AG08396 (cell line): ENCODE measurements around the gene FAM90A26.
A peak's percentile ranks its signal among the peaks of the same experiment; 100 is the strongest.
"Not testable (repeated sequence)": the region's sequence is repeated elsewhere in the genome, so short reads cannot be mapped to it uniquely, and the experiment has no call there.

Source experiments
- DNase-seq: peaks from one replicate; pipeline ENCODE4 v3.0.0; 2012; ENCODE audit warnings: low spot score, mixed read lengths

The FAM90A26 gene, protein sequence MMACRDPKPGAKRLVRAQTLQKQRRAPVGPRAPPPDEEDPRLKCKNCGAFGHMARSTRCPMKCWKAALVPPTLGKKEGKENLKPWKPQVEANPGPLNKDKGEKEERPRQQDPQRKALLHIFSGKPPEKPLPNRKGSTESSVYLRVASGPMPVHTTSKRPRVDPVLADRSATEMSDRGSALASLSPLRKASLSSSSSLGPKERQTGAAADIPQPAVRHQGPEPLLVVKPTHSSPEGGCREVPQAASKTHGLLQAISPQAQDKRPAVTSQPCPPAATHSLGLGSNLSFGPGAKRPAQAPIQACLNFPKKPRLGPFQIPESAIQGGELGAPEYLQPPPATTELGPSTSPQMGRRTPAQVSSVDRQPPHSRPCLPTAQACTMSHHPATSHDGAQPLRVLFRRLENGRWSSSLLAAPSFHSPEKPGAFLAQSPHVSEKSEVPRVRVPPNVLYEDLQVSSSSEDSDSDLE

GRCh38 chr4:9169791-9170459 is at the start of gene FAM90A26:
Gene FAM90A26, plus strand, starts transcription at chr4:9170409. Its CDS starts 2,764 bp downstream, at chr4:9173173.
- DNase-seq, result not testable (repeated sequence)

- DNase-seq, result not testable (repeated sequence)
Observed at GRCh38 chr4:9122711-9123110, 47.5 kb upstream of the FAM90A26 start.

DNA sequence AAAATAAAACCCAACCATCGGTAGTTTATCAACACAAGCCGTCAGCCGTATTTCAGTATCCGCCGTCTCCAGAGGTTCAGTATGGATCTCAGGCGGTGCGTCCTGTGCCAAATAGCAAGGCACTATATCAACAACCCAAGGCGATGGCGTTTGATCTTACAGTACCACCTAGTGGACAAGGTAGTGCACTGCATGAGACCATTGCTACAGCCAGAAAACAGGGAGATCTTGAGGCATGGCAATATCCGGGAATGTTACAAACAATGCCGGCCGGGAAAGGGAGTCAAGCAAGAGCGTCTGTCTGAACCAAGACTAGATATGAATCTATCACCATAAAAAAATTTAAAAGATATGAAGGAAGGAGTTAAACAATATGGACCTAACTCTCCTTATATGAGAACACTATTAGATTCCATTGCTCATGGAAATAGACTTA is 46.6 kb upstream of the FAM90A26 start:
- not testable (repeated sequence) for DNase-seq

- not testable (repeated sequence) for DNase-seq
Observed at GRCh38 chr4:9125601-9126161, 44.5 kb upstream of the FAM90A26 start.

- DNase-seq, result not testable (repeated sequence)
Observed at GRCh38 chr4:9131420-9131819, 38.8 kb upstream of the FAM90A26 start.

GRCh38 chr4:9132849-9133248 is 37.4 kb upstream of the FAM90A26 start:
- DNase-seq, result not testable (repeated sequence)

DNA sequence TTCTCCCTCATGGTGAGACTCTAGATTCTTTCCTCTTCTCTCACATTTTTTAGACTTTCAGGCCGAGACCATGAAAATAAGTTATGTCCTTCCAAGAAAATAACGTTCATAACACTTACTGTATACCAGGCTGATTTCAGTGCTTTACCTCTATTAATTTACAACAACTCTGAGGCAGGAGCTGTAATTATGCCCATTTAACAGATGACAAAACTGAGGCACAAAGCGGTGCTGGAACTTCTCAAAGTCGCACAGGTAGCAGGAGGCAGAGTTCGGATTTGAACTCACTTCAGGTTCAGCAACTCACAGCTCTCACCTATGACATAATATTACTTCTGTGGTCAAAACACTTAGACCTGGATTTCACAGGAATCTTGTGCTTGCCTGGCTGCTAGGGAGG is 36.2 kb upstream of the FAM90A26 start:
- not testable (repeated sequence) for DNase-seq

DNA sequence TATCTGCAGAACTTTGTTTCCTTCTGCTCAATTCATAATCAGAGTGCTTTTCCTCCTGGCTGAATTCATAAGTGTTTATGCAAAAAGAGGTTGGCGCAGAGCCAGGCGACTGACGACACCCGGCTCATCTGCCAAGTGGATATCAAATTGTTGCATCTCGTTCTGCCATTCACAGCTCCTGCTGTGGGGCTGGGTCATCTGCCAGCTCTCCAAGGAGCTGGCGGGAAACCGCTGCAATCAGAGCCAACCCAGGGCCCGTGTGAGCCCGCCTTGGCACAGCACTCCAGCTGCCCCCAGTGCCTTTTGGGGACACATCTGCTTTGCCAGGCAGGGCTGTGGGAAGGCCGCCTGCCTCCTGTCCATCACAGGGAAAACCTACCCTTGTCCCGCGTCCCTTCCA is 35.7 kb upstream of the FAM90A26 start:
- DNase-seq, result not testable (repeated sequence)

- DNase-seq, result not testable (repeated sequence)
Observed at GRCh38 chr4:9141050-9141449, 29.2 kb upstream of the FAM90A26 start.

DNA sequence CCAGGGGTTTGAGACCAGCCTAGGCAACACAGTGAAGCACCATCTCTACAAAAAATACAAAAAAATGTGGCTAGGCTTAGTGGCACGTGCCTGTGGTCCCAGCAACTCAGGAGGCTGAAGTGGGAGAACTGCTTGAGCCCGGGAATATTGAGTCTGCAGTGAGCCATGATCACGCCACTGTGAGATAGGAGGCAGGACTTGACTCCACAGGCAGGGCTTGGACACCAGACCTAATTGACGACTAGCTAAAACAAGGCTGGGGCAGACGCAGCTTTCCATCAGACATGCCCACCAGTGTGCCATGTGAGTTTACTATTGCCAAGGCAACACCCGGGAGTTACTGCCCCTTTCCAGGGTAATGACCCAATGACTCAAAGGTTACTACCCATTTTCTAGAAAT is 27.4 kb upstream of the FAM90A26 start:
- DNase-seq, result not testable (repeated sequence)

DNA sequence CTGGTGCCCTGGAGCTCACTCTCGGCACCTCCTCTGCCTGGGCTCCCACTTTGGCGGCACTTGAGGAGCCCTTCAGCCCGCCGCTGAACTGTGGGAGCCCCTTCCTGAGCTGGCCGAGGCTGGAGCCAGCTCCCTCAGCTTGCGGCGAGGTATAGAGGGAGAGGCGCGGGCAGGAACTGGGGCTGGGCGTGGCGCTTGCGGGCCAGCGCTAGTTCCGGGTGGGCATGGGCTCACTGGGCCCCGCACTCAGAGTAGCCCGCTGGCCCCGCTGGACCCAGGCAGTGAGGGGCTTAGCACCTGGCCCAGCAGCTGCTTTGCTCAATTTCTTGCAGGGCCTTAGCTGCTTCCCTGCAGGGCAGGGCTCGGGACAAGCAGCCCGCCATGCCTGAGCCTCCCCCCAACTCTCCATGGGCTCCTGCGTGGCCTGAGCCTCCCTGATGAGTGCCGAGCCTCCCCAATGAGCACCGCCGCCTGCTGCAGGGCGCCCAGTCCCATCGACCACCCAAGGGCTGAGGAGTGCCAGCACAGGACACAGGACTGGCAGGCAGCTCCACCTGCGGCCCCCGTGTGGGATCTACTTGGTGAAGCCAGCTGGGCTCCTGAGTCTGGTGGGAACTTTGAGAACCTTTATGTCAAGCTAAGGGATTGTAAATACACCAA is 26.7 kb upstream of the FAM90A26 start:
- no peak for DNase-seq

- no peak for DNase-seq
Observed at GRCh38 chr4:9146967-9147366, 23.2 kb upstream of the FAM90A26 start.

GRCh38 chr4:9147368-9147767 is 22.8 kb upstream of the FAM90A26 start:
- not testable (repeated sequence) for DNase-seq

DNA sequence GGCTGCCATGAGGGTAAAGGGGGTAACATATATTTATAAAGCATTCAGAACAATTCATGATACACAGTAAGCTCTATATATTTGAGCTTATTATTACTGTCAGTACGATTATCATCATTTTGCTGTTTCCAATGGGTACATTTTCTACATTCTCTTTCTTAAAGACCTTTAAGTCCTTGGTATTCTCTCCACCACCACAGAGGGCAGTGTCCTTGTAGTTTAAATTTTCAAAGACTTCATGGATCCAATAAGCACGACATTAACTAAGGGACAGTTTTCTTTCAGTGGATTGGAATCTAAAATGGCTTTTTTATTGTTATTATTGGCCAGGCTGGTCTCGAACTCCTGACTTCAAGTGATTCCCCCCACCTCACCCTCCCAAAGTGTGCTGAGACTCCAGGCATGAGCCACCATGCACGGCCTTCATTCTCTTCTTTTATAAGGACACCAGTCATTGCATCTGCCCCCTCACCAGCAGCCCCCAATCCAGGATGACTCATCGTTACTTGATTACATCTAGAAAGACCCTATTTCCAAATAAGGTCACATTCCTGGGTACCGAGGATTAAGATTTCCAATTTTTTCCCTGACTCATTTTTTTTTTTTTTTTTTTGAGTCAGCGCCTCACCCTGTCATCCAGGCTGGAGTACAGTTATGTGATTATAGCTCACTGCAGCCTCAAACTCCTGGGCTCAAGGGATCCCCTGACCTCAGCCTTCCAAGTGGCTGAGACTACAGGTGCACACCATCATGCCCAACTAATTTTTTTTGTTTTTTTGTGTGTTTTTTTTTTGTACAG is 21.4 kb upstream of the FAM90A26 start:
- not testable (repeated sequence) for DNase-seq

GRCh38 chr4:9151809-9152179 is 18.4 kb upstream of the FAM90A26 start:
- not testable (repeated sequence) for DNase-seq

DNA sequence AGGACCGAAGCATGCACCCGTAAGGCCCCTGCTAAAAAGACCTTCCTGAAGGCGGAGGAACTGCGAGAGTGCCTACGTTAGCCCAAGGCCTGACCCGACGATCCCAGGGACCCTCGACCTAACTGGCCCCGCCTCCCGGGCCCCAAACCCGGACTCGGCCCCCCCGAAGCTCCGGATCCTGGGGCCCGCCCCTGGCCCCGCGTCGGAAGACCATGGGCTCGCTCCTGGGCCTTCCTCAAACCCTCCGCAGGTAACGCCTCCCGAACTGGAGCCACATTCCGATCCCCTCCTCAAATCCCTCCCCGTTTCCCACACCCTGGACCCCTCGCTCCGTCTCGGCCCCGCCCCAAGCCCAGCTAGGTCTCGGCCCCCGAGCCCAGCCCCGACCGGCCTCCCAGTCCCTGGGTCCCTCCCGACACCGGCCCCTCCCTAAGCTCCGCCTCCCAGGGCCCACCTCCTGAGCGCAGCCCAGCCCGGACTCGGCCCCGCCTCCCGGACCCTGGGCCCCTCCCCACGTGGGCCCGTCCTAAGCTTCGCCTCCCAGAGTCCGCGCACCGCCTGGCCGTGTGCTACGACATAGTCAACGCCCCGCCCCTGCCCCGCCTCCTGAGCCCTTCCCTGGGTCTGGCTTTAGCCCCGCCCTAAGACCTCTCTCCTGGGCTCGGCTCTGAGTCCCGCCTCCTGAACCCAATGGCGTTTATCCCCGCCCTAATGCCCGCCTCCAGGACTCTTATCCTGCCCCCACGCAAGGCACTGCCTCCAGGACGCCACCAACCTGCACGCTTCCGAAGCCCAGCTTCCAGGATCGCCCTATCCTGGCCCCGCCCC is 17.8 kb upstream of the FAM90A26 start:
- peak; percentile 87 for DNase-seq

- peak; percentile 94 for DNase-seq
Observed at GRCh38 chr4:9153008-9153570, 17.1 kb upstream of the FAM90A26 start.

DNA sequence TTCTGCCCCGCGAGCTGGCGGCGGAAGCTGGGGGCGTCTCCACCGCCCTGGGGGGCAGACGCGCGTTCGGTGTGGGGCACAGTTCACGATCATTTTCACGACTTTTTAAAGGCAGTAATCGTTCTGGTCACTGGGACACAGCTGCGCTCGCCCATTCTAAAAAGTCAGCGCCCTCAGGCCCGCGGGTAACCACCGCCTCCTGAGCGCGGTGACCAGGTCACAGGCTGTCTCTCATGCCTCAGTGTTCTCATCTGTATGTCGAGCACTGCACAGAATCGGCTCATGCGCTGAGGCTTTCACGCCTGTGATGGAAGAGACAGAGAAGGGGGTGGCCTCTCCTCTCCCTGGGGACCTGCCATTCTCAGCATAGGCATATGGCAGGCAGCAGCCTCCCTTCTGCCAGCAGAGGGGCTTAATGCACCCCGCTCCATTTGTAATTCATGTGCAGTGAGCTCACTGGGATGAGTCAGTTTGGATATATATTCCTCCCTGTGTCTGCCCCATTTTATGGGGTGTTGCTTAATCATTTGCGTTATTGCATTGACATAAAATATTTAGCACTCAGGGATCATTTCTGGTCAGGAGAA is 16.5 kb upstream of the FAM90A26 start:
- peak; percentile 4 for DNase-seq

DNA sequence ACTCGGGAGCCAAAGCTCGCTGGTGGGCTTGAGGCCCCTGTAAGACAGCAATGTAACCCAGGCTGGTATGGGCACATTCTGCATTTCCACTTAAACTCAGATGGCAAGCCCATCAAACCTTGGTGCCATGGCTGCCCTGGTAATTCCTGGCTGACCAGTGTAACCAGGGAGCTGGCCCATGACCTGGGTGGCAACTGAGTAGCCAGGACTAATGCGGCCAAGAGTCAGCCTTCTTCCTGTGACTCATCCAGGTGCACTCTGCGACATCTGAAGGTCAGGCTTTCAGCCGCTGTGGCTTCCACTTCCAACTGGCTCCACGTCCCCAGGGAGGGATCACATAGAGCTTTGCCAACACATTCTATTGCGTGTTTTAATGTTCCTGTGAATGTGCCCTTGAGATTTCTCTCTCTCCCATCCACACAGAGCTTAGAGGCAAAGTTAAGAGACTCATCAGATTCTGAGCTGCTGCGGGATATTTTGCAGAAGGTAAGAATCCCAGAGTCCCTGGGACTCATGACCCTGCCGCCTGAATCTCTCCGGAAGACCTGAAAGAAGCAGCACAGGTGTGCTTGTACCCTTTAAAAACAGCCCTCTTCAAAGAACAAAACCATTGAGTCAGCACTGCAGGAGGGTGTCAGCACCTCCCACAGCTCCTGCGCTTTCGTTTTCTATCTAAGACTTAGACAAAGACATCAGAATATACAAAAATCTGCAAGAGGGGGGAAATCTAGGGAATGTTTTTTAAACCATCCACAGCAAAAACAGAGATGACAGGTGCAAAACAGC is 14.9 kb upstream of the FAM90A26 start:
- not testable (repeated sequence) for DNase-seq
